HG03469 (cell line): ENCODE data around the gene SLC6A13.
"Not testable (repeated sequence)": the region's sequence is repeated elsewhere in the genome, so short reads cannot be mapped to it uniquely, and the experiment has no call there.

Experiments
- ATAC-seq: cut with Tn5 transposase; IDR thresholded peaks from one replicate; pipeline ENCODE4 v1.9.1; 2021; ENCODE audit warnings: mild to moderate bottlenecking, moderate library complexity, moderate number of reproducible peaks; ENCODE audit not compliant: unreplicated experiment

Gene SLC6A13

DNA sequence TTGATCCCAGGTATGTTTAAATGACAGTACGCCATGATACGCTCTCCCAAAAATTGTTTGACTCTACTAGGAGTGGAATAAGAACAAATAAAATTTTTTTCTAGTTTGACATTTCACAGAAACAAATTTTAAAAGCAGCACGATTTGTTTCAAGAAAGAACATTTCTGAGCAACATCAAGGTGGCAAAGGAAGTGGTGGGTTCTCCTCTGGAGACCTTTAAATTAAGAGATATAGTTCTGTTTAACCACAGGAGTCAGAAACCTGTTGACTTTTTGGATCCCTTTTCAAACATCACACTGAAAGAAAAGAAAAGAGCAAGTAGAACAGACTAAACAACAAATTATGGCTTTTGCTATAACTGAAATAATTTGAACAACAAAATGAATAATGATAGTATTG, 2.5 kb upstream of the SLC6A13 start:
- ATAC-seq, result no peak

DNA sequence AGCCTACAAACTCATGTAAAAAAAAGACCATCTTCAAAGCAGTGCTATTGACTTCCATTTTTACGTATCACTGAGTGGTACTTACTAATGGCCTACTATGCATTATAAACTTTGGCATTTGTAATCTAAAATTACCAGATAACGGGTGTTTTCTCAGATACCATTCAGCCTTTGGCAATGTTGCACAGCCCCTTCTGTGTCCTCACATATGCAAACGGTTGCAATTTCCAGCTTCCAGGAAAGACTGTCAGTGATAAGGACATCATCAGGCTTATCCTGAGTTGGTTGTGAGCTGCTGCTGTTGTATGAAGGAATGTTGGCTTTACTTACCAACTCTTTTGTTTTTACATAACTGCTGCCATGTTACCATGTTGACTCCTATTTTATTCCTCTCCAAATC, 1.6 kb upstream of the SLC6A13 start:
- ATAC-seq, result no peak

DNA sequence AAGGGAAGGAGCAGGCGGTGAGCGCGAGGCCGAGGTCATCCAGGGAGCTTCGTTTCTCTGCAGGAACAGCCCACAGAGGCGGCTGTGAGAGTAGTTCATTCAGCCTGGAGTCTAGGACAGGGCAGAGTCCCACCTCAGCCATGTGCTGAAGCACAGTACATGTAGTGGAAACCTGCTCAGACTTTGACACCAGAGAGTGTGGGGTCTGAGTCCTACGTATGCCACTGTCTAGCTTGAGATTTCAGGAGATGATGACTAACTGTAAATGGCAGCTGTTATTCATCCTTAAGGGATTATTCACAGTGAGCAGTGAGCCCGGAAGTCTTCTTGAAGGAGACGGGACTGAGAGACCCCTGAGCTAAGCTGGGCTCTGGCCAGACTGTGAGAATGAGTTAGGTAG, 938 bp upstream of the SLC6A13 start:
- no peak for ATAC-seq

GRCh38 chr12:262113-262512, 523 bp downstream of the SLC6A13 start:
- ATAC-seq, result no peak

DNA sequence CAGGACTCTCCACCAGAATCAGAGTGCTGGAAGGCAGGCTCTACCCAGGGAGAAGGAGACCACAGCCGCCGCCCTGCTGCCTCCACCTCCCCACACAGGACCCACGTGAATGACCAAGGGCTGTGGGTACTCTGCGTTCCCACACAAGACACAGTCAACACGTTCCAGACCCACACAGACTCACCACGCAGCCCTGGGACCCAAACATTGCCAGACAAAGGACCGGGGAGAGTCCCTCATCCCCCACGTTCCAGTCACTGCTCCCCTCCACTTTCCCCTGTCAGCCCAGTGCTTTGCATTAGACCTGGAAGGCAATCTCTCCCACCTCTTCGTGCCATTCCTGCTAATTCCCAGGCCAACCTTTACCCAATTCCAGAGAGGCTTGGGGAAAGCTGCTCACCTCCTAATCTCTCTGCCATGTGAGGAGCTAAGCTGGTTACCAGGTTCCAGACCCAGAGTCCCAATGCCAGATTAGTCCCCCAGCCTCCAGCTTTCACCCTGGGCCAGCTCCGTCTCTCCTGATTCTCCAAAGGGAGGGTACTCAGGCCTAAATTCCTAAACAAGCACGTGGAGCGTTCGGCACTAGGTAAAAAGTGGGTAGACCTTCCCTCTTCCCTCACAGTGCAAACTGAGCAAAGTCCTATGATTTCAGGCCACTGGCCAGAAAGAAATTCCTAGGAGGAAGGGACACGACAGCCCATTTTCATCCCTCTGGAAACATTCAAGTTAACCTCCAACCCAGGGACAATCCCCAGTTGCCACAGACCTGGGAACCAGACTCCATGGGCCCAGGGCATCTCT, 4.9 kb downstream of the SLC6A13 start:
- ATAC-seq, result no peak

GRCh38 chr12:256958-257357, 5.7 kb downstream of the SLC6A13 start:
- ATAC-seq, result no peak

DNA sequence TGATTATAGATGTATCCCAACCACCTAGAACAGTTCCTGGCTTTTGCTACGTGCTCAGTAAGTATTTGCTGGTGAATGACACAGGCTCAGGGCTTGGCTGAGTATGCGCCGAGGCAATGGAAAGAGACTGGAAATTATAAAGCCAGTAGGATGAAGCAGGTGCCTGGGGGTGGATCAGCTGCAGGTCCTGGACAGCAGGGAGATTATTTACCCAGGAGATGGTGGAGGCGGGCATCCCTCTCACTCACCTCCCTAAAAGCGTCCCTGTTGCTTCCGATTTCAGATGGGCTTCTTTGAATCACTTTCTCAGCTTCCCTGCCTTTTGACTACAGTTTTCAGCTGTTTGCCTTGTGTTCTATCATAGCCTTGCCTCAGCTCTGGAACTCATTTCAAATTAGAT, 6.4 kb downstream of the SLC6A13 start:
- no peak for ATAC-seq

GRCh38 chr12:254912-255311, 7.7 kb downstream of the SLC6A13 start:
- no peak for ATAC-seq

- ATAC-seq, result no peak
These were observed 8.6 kb downstream of the SLC6A13 start for GRCh38 chr12:254039-254438.

GRCh38 chr12:253116-253831, 9.4 kb downstream of the SLC6A13 start:
- no peak for ATAC-seq

GRCh38 chr12:252636-253035, 10.0 kb downstream of the SLC6A13 start:
- no peak for ATAC-seq

GRCh38 chr12:247271-247670, 15.4 kb downstream of the SLC6A13 start:
- no peak for ATAC-seq

GRCh38 chr12:243381-243780, 19.3 kb downstream of the SLC6A13 start:
- no peak for ATAC-seq

- no peak for ATAC-seq
These were observed 20.1 kb downstream of the SLC6A13 start for GRCh38 chr12:242496-242895.

DNA sequence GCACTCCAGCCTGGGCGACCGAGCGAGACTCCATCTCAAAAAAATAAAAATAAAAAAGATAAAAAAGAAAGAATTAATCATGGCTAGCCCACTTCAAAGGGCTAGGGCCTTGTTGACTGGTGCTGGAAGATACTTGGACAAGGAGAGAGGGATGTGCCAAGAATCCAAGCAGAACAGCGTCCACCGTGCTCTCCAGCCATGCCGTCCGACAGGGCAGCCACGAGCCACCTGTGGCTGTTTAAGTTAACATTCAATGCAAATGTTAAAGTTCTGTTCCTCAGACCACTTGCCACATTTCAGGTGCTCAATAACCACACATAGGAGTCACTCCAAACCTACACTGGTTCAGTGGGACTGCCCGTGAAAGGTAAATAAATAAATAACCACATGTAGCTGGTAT, 21.4 kb downstream of the SLC6A13 start:
- no peak for ATAC-seq

- no peak for ATAC-seq
These were observed 22.1 kb downstream of the SLC6A13 start for GRCh38 chr12:240566-240965.

GRCh38 chr12:238736-239398, 23.8 kb downstream of the SLC6A13 start:
- no peak for ATAC-seq

- ATAC-seq, result no peak
These were observed 24.5 kb downstream of the SLC6A13 start for GRCh38 chr12:238116-238515.

- ATAC-seq, result no peak
These were observed 25.4 kb downstream of the SLC6A13 start for GRCh38 chr12:237026-237815.

DNA sequence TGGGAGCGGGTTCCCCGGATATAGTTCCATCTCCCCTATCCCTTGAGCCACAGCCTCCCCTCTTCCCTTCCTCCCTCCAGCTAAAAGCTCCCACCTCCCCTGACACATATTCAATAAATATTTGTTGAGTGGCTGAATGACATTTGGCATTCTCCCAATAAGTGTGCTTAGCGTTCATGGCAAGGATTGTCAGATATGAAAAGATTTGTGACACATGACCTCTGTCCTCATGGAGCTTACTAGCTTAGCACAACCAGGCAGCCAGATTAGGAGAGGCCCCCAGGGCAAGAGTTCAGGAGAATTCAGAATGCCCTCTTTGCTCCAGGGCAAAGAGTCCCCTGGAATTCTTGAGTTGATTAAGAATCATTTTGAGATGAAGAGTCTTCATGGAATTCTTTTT, 26.2 kb downstream of the SLC6A13 start:
- no peak for ATAC-seq

- ATAC-seq, result not testable (repeated sequence)
These were observed 26.7 kb downstream of the SLC6A13 start for GRCh38 chr12:235967-236366.
